Stomach (tissue), 4 donors: Measurements from ENCODE around the gene SGPP2.

Source experiments
- POLR2A ChIP-seq, 4 donors: fragments of 450-650 bp; IDR thresholded peaks; one replicate each; pipeline ENCODE4 v1.6.1; 2016; ENCODE audit warnings: antibody characterized with exemption in 4 of 4, control low read depth in 2 of 4, mild to moderate bottlenecking in 1 of 4, moderate library complexity in 1 of 4
- TF ChIP-seq, protein P1 (sequence below), 7 experiments: fragments of 450-650 bp in 4 of 7; fragments of 200-600 bp in 3 of 7; sonication (generic) in 3 of 7; IDR thresholded peaks; one replicate each; pipeline ENCODE4 v1.5.1; 2016 to 2019; ENCODE audit warnings: antibody characterized with exemption in 7 of 7, control low read depth in 2 of 7, mild to moderate bottlenecking in 1 of 7

DNA sequence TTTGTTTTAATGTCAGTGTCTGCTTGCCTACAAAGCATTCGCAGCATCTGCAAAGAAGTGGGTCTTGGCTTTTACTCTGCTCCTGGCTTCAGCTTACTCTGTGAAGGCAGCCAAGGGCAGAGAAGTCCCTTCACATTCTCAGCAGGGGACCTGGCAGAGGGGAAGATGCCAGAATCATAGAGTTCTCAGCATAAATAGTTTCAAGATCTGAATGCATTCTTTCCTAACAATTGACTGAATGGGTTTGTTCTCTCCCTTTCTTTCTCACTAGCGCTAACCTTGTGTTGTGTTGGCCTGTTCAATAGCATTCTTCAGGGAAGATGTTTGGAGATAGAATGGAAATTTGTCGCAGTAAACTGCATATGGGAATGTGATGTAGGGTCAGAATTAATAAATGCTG lies 124.6 kb downstream of the SGPP2 start:
- TF ChIP-seq, protein P1, sequence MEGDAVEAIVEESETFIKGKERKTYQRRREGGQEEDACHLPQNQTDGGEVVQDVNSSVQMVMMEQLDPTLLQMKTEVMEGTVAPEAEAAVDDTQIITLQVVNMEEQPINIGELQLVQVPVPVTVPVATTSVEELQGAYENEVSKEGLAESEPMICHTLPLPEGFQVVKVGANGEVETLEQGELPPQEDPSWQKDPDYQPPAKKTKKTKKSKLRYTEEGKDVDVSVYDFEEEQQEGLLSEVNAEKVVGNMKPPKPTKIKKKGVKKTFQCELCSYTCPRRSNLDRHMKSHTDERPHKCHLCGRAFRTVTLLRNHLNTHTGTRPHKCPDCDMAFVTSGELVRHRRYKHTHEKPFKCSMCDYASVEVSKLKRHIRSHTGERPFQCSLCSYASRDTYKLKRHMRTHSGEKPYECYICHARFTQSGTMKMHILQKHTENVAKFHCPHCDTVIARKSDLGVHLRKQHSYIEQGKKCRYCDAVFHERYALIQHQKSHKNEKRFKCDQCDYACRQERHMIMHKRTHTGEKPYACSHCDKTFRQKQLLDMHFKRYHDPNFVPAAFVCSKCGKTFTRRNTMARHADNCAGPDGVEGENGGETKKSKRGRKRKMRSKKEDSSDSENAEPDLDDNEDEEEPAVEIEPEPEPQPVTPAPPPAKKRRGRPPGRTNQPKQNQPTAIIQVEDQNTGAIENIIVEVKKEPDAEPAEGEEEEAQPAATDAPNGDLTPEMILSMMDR (IDR thresholded peaks at IDR 0.05), result no peak
- TF ChIP-seq POLR2A (IDR thresholded peaks at IDR 0.05), result no peak
